Endodermal cell (in vitro differentiated cells): ENCODE results near the gene ATG9B. TPM values are rescaled to one million over a fixed set of nuclear protein-coding genes. Genes with fewer than 3 reads are reported as not detected.

Experiments
- DNase-seq: peaks from one replicate; pipeline ENCODE4 v3.0.0-alpha.2; 2017
- H3K27ac ChIP-seq: 2 replicates; pipeline ENCODE4 v1.5.1; 2013; ENCODE audit warnings: mild to moderate bottlenecking, low read depth, low read length, moderate library complexity
- H3K27me3 ChIP-seq: 2 replicates; pipeline ENCODE4 v1.6.1; 2013; ENCODE audit warnings: mild to moderate bottlenecking, low read length, moderate library complexity; ENCODE audit not compliant: insufficient read depth, control insufficient read depth, poor library complexity, severe bottlenecking
- H3K36me3 ChIP-seq: 2 replicates; pipeline ENCODE4 v1.7.0; 2013; ENCODE audit warnings: mild to moderate bottlenecking, low read length, moderate library complexity; ENCODE audit not compliant: control insufficient read depth, insufficient read depth
- H3K4me1 ChIP-seq: one replicate; pipeline ENCODE4 v1.7.0; 2013; ENCODE audit warnings: low read length; ENCODE audit not compliant: control insufficient read depth, insufficient read depth
- H3K4me3 ChIP-seq: 2 replicates; pipeline ENCODE4 v1.5.1; 2013; ENCODE audit warnings: mild to moderate bottlenecking, low read length, moderate library complexity
- H3K9ac ChIP-seq: 2 replicates; pipeline ENCODE4 v1.6.1; 2013; ENCODE audit warnings: mild to moderate bottlenecking, low read length, moderate library complexity; ENCODE audit not compliant: poor library complexity, severe bottlenecking; ENCODE audit errors: extremely low read depth
- H3K9me3 ChIP-seq: 2 replicates; pipeline ENCODE4 v1.6.1; 2013; ENCODE audit warnings: mild to moderate bottlenecking, low read length, moderate library complexity; ENCODE audit not compliant: control insufficient read depth
- H3K27ac Mint-ChIP-seq: 2 replicates; pipeline ENCODE4 v1.8.0; 2020; ENCODE audit warnings: mixed read lengths
- H3K27me3 Mint-ChIP-seq: 2 replicates; pipeline ENCODE4 v1.8.0; 2021; ENCODE audit warnings: mild to moderate bottlenecking, mixed read lengths; ENCODE audit not compliant: insufficient read depth
- H3K36me3 Mint-ChIP-seq: 2 replicates; pipeline ENCODE4 v1.8.0; 2020; ENCODE audit warnings: low read depth, mixed read lengths
- H3K4me1 Mint-ChIP-seq: 2 replicates; pipeline ENCODE4 v1.8.0; 2020; ENCODE audit warnings: mixed read lengths
- H3K4me3 Mint-ChIP-seq: 2 replicates; pipeline ENCODE4 v1.8.0; 2020; ENCODE audit warnings: mild to moderate bottlenecking, moderate library complexity, mixed read lengths
- H3K9me3 Mint-ChIP-seq: 2 replicates; pipeline ENCODE4 v1.8.0; 2020; ENCODE audit warnings: mild to moderate bottlenecking, mixed read lengths
- CTCF ChIP-seq: fragments of 200-600 bp; sonication (generic); conservative IDR thresholded peaks from 2 replicates; pipeline ENCODE4 v1.5.0; 2021; ENCODE audit warnings: antibody characterized with exemption, mild to moderate bottlenecking
- WGBS, 2 experiments: methylation state at CpG; one replicate each; pipeline versions ENCODE4 v1.1.5 to v1.1.7; 2013; ENCODE audit warnings: missing lambda C conversion rate in 2 of 2, mixed read lengths in 1 of 2; ENCODE audit not compliant: insufficient coverage in 1 of 2, insufficient read length in 1 of 2; 5-methylcytosine and 5-hydroxymethylcytosine counted together
- total RNA-seq, 2 donors: library from RNA; stranded (reverse); fragmentation: NEBNext Ultra II Directional in 1 of 2; extraction: Animal tissue kit (Norgen Biotek cat#: 25700) in 1 of 2; gene quantifications; 2 replicates in 1 of 2; 3 replicates in 1 of 2; pipeline ENCODE4 v1.2.1, GENCODE V29; 2021

Gene ATG9B
- total RNA-seq, 2 donors from 2014 or later: 2.0 to 3.0 TPM

- peak; percentile 85 for TF ChIP-seq CTCF
- H3K4me3 Mint-ChIP-seq: no peak overlapping the region
Measured at GRCh38 chr7:150986099-150986512, 38.2 kb downstream of the ATG9B start.

GRCh38 chr7:150983893-150984368, 40.4 kb downstream of the ATG9B start:
- Mint-ChIP-seq H3K36me3 (no peaks in the 10 kb centered on the region), H3K9me3 (no peaks in the 10 kb centered on the region), H3K4me1 (peaks cover 6% of the 10 kb centered on the region), H3K27ac (no peak overlapping the region), H3K27me3 (peaks cover 86% of the 10 kb centered on the region), H3K4me3 (no peak overlapping the region)
- no peak overlapping the region for H3K9ac ChIP-seq
- no peaks in the 10 kb centered on the region for H3K9me3 ChIP-seq
- no peaks in the 10 kb centered on the region for H3K4me1 ChIP-seq
- peaks cover 58% of the 10 kb centered on the region for H3K27me3 ChIP-seq
- 0 to 21% methylated on average over 1 to 2 of the region's 2 CpGs for WGBS, 2 experiments
- H3K27ac ChIP-seq: no peak overlapping the region
- no peak for TF ChIP-seq CTCF
- H3K36me3 ChIP-seq: no peaks in the 10 kb centered on the region
- DNase-seq: peak; percentile 89
- H3K4me3 ChIP-seq: no peak overlapping the region

More at GRCh38 chr7:150986099-150986512, 38.2 kb downstream of the ATG9B start:
- Mint-ChIP-seq H3K27ac (no peak overlapping the region), H3K4me1 (peaks cover 6% of the 10 kb centered on the region), H3K27me3 (peaks cover 83% of the 10 kb centered on the region), H3K9me3 (peaks cover 16% of the 10 kb centered on the region), H3K36me3 (no peaks in the 10 kb centered on the region)
- Histone ChIP-seq H3K27me3 (peaks cover 41% of the 10 kb centered on the region), H3K9me3 (no peaks in the 10 kb centered on the region), H3K27ac (no peak overlapping the region), H3K4me1 (no peaks in the 10 kb centered on the region), H3K9ac (no peak overlapping the region), H3K4me3 (no peak overlapping the region), H3K36me3 (no peaks in the 10 kb centered on the region)
- WGBS, 2 experiments: 20 to 28% methylated on average over 14 to 16 of the region's 16 CpGs
- DNase-seq: peak; percentile 91

- peaks cover 56% of the 10 kb centered on the region for H3K27me3 ChIP-seq
- no peak overlapping the region for H3K27ac ChIP-seq
- WGBS, 2 experiments: 60 to 80% methylated on average over 1 to 3 of the region's 3 CpGs
- peaks cover 79% of the 10 kb centered on the region for H3K27me3 Mint-ChIP-seq
- no peaks in the 10 kb centered on the region for H3K9me3 Mint-ChIP-seq
- peaks cover 3% of the 10 kb centered on the region for H3K4me1 Mint-ChIP-seq
- H3K9ac ChIP-seq: no peak overlapping the region
- no peaks in the 10 kb centered on the region for H3K9me3 ChIP-seq
- H3K4me3 Mint-ChIP-seq: no peak overlapping the region
- H3K27ac Mint-ChIP-seq: no peak overlapping the region
- H3K36me3 ChIP-seq: no peaks in the 10 kb centered on the region
- TF ChIP-seq CTCF: no peak
- no peak overlapping the region for H3K4me3 ChIP-seq
- no peak for DNase-seq
- no peaks in the 10 kb centered on the region for H3K4me1 ChIP-seq
- no peaks in the 10 kb centered on the region for H3K36me3 Mint-ChIP-seq
Measured at GRCh38 chr7:150982351-150982750, 41.9 kb downstream of the ATG9B start.
